Medulla oblongata (tissue), 1 donor: ENCODE measurements around the gene POLD2.
A peak's percentile ranks its signal among the peaks of the same experiment; 100 is the strongest.

ENCODE experiments used
- DNase-seq: peaks from one replicate; pipeline ENCODE4 v3.0.0-alpha.2; 2015; ENCODE audit errors: extremely low spot score

Gene POLD2

GRCh38 chr7:44114586-44115310 lies 8.6 kb downstream of the POLD2 start:
- peak; percentile 93 for DNase-seq

- DNase-seq = no peak
These were observed 9.5 kb downstream of the POLD2 start for GRCh38 chr7:44113764-44114354.

GRCh38 chr7:44112997-44113763 lies 10.2 kb downstream of the POLD2 start:
- no peak for DNase-seq

- no peak for DNase-seq
These were observed 10.9 kb downstream of the POLD2 start for GRCh38 chr7:44112231-44112996.

GRCh38 chr7:44111761-44112160 lies 11.6 kb downstream of the POLD2 start:
- DNase-seq = no peak

GRCh38 chr7:44110719-44111635 lies 12.4 kb downstream of the POLD2 start:
- no peak for DNase-seq

- DNase-seq = no peak
These were observed 13.4 kb downstream of the POLD2 start for GRCh38 chr7:44109991-44110390.

GRCh38 chr7:44108768-44109750 lies 14.3 kb downstream of the POLD2 start:
- DNase-seq = no peak

- DNase-seq = no peak
These were observed 15.2 kb downstream of the POLD2 start for GRCh38 chr7:44107961-44108767.

- no peak for DNase-seq
These were observed 16.0 kb downstream of the POLD2 start for GRCh38 chr7:44107116-44107960.

- no peak for DNase-seq
These were observed 16.9 kb downstream of the POLD2 start for GRCh38 chr7:44106311-44107065.

- DNase-seq = no peak
These were observed 17.5 kb downstream of the POLD2 start for GRCh38 chr7:44105832-44106231.

GRCh38 chr7:44104860-44105771 lies 18.2 kb downstream of the POLD2 start:
- DNase-seq = peak; percentile 88

GRCh38 chr7:44103923-44104859 lies 19.2 kb downstream of the POLD2 start, which contains the start of gene AEBP1:
TSS of gene AEBP1 (plus strand) at chr7:44104345. CDS start at chr7:44104666, 321 bp downstream.
- DNase-seq = no peak

GRCh38 chr7:44103566-44103922 lies 19.8 kb downstream of the POLD2 start:
- DNase-seq = no peak
